HG03342 (cell line): ENCODE results near the gene KPNA3.
"Not testable (repeated sequence)": the region's sequence is repeated elsewhere in the genome, so short reads cannot be mapped to it uniquely, and the experiment has no call there.

Source experiments
- ATAC-seq: cut with Tn5 transposase; IDR thresholded peaks from one replicate; pipeline ENCODE4 v1.9.1; 2021; ENCODE audit warnings: mild to moderate bottlenecking, moderate library complexity; ENCODE audit not compliant: unreplicated experiment

Gene KPNA3

GRCh38 chr13:49807681-49808080 lies 15.2 kb upstream of the KPNA3 start:
- ATAC-seq, result no peak

GRCh38 chr13:49806126-49806536 lies 13.6 kb upstream of the KPNA3 start:
- ATAC-seq, result no peak

GRCh38 chr13:49803047-49803446 lies 10.6 kb upstream of the KPNA3 start:
- ATAC-seq, result not testable (repeated sequence)

GRCh38 chr13:49802426-49802825 lies 9.9 kb upstream of the KPNA3 start:
- no peak for ATAC-seq

GRCh38 chr13:49791711-49792549 lies 552 bp downstream of the KPNA3 start:
- ATAC-seq, result peak; percentile 20

GRCh38 chr13:49791315-49791710 lies 1.2 kb downstream of the KPNA3 start:
- ATAC-seq, result no peak

- ATAC-seq, result no peak
Measured at GRCh38 chr13:49789968-49790367, 2.5 kb downstream of the KPNA3 start.

GRCh38 chr13:49786401-49787008 lies 6.0 kb downstream of the KPNA3 start:
- no peak for ATAC-seq

- ATAC-seq, result no peak
Measured at GRCh38 chr13:49784886-49785570, 7.5 kb downstream of the KPNA3 start.

- ATAC-seq, result no peak
Measured at GRCh38 chr13:49783865-49784264, 8.6 kb downstream of the KPNA3 start.

- no peak for ATAC-seq
Measured at GRCh38 chr13:49782784-49783183, 9.7 kb downstream of the KPNA3 start.

- ATAC-seq, result no peak
Measured at GRCh38 chr13:49781806-49782205, 10.7 kb downstream of the KPNA3 start.

GRCh38 chr13:49779721-49780120 lies 12.8 kb downstream of the KPNA3 start:
- ATAC-seq, result no peak

- no peak for ATAC-seq
Measured at GRCh38 chr13:49777746-49778614, 14.5 kb downstream of the KPNA3 start.

GRCh38 chr13:49776871-49777270 lies 15.6 kb downstream of the KPNA3 start:
- ATAC-seq, result no peak

- ATAC-seq, result no peak
Measured at GRCh38 chr13:49774376-49775005, 18.0 kb downstream of the KPNA3 start.

GRCh38 chr13:49772828-49773227 lies 19.7 kb downstream of the KPNA3 start:
- no peak for ATAC-seq

- not testable (repeated sequence) for ATAC-seq
Measured at GRCh38 chr13:49761811-49762210, 30.7 kb downstream of the KPNA3 start.

- no peak for ATAC-seq
Measured at GRCh38 chr13:49760558-49760957, 31.9 kb downstream of the KPNA3 start.

- ATAC-seq, result no peak
Measured at GRCh38 chr13:49759503-49759902, 33.0 kb downstream of the KPNA3 start.
